ENCODE data around the gene TMPRSS11B.
"Not testable (repeated sequence)": the region's sequence is repeated elsewhere in the genome, so short reads cannot be mapped to it uniquely, and the experiment has no call there.

The TMPRSS11B gene

DNA sequence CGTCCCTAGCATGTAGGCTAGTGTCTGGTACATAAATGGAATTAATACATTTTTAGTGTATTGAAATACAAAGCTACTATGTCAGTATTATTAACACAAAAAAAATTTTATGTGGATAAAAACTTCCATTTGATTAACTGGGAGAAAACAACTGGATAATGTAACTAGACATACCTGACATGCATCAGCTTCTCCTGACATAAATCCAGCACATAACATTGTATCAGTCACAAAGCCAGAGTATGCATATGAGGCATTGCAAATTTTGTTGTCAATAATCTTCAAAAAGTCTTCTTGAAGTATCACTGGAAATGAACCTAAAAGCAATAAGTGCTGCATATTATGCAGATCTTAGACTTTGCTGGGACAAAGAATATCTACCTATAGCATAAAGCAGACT, 16.9 kb downstream of the TMPRSS11B start:
- no peak for DNase-seq (ENCODE audit: low read depth in 1 of 2, low spot score in 1 of 2)

DNA sequence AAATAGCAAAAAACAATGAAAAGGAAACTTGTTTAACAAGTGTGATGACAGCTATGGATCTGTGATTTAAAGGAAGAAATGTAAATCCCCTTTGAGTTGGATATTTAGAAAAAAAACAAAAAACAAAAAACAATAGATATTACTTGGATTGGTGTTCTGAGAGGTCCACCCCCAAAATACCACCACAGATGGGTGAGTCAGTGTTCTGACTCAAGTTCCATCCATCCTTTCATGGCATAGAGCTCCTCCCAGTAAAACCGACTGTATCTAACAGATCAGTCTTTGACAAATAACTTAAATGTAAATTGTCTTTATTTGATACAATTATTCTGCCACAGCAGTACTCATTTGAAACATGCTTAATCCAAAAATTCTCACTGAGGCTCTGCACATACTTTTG, 27.4 kb downstream of the TMPRSS11B start:
- DNase-seq (ENCODE audit: low read depth in 1 of 2, low spot score in 1 of 2), result no peak

DNA sequence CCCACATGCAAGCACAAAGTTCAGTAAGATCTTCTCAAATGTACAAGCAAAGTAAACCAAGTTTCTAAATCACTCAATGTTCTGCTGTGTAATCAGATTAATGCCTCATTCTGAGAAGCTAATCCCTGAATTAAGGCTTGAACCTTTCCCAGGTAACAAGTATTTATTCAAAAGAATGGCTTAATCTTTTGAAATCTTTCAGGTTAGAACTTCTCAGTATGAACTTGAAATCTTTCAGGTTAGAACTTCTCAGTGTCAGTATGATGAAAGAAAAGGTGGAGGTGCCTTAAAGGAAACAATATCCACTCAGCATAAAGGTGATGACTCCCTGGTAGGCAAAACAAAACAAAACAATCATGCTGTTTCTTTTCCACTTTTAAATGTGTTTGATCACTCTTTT, 29.0 kb downstream of the TMPRSS11B start:
- DNase-seq (ENCODE audit: low read depth in 1 of 2, low spot score in 1 of 2), result no peak

DNA sequence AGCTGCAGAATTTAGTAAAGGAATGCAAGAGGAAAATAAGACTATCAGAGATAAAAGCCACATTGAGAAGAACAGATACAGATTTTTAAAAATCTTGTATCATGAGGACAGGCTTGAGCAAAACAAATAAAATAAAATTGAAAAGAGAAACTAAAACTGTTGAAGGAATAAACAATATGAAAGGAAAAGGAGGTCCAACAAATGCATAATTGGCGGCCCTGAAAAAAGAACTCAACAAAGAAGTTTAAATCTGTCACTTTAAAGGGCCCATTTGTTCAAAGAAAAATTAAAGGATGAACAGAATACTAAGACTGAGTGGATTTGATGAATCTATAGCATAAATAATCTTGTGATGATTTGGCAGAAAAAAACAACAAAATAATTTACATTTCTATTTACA, 36.5 kb downstream of the TMPRSS11B start:
- DNase-seq (ENCODE audit: low read depth in 1 of 2, low spot score in 1 of 2), result no peak

DNA sequence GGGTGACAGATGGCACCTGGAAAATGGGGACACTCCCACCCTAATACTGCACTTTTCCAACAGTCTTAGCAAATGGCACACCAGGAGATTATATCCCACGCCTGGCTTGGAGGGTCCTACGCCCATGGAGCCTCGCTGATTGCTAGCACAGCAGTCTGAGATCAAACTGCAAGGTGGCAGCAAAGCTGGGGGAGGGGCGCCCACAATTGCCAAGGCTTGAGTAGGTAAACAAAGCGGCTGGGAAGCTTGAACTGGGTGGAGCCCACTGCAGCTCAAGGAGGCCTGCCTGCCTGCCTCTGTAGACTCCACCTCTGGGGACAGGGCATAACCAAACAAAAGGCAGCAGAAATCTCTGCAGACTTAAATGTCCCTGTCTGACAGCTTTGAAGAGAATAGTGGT, 51.2 kb downstream of the TMPRSS11B start:
- not testable (repeated sequence) for DNase-seq (ENCODE audit: low read depth in 1 of 2, low spot score in 1 of 2)

DNA sequence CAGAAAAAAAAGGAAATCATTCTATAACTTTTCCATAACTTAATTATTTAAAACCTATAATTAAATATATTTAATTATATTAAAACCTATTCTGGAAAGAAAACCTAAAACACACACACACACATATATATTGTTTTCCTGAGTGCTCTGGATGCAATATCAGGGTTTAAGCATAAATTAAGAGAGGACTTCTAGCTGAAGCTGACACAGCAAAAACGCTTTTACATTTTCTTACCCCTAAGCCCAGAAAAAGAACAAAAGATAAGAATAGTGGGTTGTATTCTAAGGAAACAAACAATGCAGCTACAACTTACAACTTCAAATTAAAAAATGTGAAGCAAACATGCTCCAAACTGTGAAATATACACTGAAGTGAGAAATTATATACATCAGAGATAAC, 52.3 kb downstream of the TMPRSS11B start:
- DNase-seq (ENCODE audit: low read depth in 1 of 2, low spot score in 1 of 2), result no peak

DNA sequence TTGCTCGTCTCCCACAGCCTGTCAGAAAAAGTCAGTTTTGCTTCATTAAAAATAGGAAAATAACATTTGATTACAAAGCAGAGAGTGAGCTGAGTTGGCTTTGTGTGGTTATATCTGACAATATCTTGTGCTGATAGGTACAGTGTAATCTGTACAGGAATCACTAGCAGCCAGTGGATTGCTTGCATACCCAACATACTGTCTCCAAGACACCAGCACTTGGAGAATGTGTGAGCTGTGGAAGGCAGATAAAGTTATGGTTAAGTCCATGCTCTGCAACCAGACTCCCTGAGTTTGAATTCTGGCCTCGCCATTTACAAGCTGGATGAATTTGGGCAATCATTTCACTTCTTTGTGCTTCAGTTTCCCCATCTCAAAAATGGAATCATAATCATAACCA, 58.3 kb downstream of the TMPRSS11B start:
- no peak for DNase-seq (ENCODE audit: low read depth in 1 of 2, low spot score in 1 of 2)

DNA sequence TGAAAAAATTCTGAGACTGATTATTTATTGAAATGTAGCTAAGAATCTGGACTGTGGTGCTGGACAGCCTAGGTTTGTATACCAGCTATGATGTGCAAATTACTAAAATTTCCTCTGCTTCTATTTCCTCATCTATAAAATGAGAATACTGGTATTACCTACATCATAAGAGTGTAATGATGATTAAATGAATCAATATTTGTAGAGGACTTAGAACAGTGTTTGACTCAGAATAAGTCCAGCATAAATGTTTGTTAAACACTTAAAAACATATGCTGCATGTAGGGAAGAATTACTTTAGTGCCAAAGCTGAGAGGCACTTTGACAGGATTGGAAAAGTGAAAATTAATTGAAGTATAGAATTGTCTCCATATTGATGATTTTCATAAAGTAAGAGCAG, 60.6 kb downstream of the TMPRSS11B start:
- DNase-seq (ENCODE audit: low read depth in 1 of 2, low spot score in 1 of 2), result no peak

DNA sequence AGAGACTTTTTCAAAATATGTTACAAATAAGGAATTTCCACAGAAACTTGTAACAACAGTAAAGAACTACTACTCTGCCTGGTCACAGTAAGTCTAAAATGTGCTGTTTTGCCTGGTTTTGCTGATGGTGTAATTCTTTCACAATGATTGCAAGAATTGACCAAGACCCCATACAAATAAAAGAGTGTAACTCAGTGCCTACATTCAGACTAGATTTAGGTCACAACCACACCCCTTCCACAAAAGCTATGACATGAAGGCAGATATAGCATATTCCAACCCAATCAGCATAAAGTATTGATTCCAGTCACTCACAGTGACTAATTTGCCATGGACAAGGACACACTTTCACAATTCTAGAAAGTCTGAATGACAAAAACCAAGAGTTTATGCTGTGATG, 62.1 kb downstream of the TMPRSS11B start:
- no peak for DNase-seq (ENCODE audit: low read depth in 1 of 2, low spot score in 1 of 2)

DNA sequence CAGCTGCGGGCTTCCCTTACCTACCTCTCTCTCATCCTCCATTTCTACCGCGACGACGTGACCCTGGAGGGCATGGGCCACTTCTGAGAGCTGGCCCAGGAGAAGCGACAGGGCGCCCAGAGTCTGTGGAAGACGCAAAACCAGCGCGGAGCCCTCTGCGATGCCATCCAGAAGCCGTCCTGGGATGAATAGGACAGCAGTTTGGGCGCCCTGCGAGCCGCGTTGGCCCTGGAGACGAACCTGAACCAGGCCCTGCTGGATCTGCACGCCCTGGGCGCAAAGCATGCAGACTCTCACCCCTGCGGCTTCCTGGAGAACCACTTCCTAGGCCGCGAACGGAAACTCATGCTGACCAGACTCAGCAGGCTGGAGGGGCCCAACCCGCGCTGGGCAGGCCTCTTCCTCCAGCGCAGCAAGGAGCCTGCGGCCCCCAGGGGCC, 63.1 kb downstream of the TMPRSS11B start:
- DNase-seq (ENCODE audit: low read depth in 1 of 2, low spot score in 1 of 2), result no peak

DNA sequence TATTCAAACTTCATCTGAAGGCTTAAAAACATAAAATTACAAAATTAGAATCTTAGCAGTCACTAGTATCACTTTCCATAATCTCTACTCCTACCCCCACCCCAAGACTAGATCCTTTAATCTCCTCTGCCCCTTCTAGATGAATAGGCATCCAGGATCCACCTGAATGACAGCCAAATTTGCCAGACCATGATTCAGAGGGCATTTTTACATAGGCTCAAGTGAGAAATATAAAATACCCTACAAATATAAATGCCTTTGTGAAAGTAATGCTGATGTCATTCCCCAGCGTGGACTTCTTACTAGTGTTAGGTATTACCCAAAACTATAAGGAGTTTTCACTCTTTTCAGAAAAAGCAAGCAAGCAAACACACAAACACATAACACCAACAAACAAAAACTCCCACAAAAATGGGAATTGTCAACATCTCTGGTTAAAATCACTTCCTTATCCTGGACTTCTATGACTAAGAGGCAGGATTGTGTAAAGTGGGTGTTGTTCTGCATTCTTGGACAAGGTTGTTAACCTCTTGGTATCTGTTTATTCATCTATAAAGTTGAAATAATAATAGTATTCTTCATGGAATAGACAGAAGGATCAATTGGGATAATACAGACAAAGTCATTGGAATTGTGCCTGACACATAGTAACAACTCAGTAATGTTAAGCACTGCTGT, 64.5 kb downstream of the TMPRSS11B start:
- no peak for DNase-seq (ENCODE audit: low read depth in 1 of 2, low spot score in 1 of 2)

DNA sequence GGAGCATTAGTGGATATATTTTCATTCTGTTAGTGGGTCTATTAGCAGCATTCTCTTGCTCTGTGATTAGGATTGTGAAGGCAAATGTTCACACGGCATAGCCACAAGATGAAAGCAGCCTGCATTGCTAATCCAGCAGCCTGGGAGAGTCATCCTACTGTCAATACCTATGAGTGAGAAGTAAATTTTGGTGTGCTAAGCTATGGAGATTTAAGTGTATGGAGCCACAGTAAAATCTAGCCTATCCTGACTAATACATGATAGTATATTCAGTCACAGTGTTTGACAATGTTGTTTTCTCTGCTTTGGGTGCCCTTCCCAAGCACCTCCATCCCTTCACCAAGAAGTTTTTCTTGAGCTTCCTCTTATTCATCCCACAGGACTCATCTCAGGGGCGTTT, 68.6 kb downstream of the TMPRSS11B start:
- DNase-seq (ENCODE audit: low read depth in 1 of 2, low spot score in 1 of 2), result no peak

Measured in stimulated activated CD4-positive, alpha-beta T cell treated with anti-CD3 and anti-CD28 coated beads, Interleukin-15, amount 100 ng/mL, for 1 hour (primary cell).